Measurements from ENCODE around the gene CYP17A1.
"Not testable (repeated sequence)": the region's sequence is repeated elsewhere in the genome, so short reads cannot be mapped to it uniquely, and the experiment has no call there.

Gene CYP17A1

GRCh38 chr10:102835007-102835482 is 2.2 kb downstream of the CYP17A1 start:
- DNase-seq = peak; percentile 44

GRCh38 chr10:102834143-102834542 is 3.1 kb downstream of the CYP17A1 start:
- DNase-seq = no peak

- DNase-seq = no peak
Observed at GRCh38 chr10:102832987-102833386, 4.2 kb downstream of the CYP17A1 start.

- DNase-seq = no peak
Observed at GRCh38 chr10:102832248-102832647, 5.0 kb downstream of the CYP17A1 start.

- no peak for DNase-seq
Observed at GRCh38 chr10:102831322-102832071, 5.7 kb downstream of the CYP17A1 start.

- DNase-seq = no peak
Observed at GRCh38 chr10:102827597-102827975, 9.6 kb downstream of the CYP17A1 start.

- DNase-seq = no peak
Observed at GRCh38 chr10:102826148-102826796, 10.9 kb downstream of the CYP17A1 start.

- no peak for DNase-seq
Observed at GRCh38 chr10:102824664-102825063, 12.5 kb downstream of the CYP17A1 start.

- no peak for DNase-seq
Observed at GRCh38 chr10:102822222-102822621, 15.0 kb downstream of the CYP17A1 start.

- DNase-seq = not testable (repeated sequence)
Observed at GRCh38 chr10:102820008-102820407, 17.2 kb downstream of the CYP17A1 start.

- no peak for DNase-seq
Observed at GRCh38 chr10:102819054-102819453, 18.2 kb downstream of the CYP17A1 start.

GRCh38 chr10:102817175-102817574 is 20.0 kb downstream of the CYP17A1 start:
- no peak for DNase-seq

- DNase-seq = no peak
Observed at GRCh38 chr10:102815790-102816549, 21.2 kb downstream of the CYP17A1 start.

GRCh38 chr10:102814873-102815661 is 22.1 kb downstream of the CYP17A1 start:
- no peak for DNase-seq

- no peak for DNase-seq
Observed at GRCh38 chr10:102814453-102814871, 22.8 kb downstream of the CYP17A1 start.

GRCh38 chr10:102813734-102814452 is 23.3 kb downstream of the CYP17A1 start:
- DNase-seq = no peak

- DNase-seq = no peak
Observed at GRCh38 chr10:102813017-102813541, 24.1 kb downstream of the CYP17A1 start.

GRCh38 chr10:102812231-102812876 is 24.9 kb downstream of the CYP17A1 start:
- DNase-seq = no peak

- DNase-seq = no peak
Observed at GRCh38 chr10:102811346-102811745, 25.9 kb downstream of the CYP17A1 start.

- no peak for DNase-seq
Observed at GRCh38 chr10:102808380-102808779, 28.8 kb downstream of the CYP17A1 start.

- no peak for DNase-seq
Observed at GRCh38 chr10:102804382-102805055, 32.7 kb downstream of the CYP17A1 start.

All from kidney glomerular epithelial cell (primary cell).